HEK293 (cell line): Measurements from ENCODE around the gene SSPN.

Experiments used
- CTCF ChIA-PET: fragments of 350-600 bp; formaldehyde crosslinking; extraction: SDS; loops from one replicate; lab custom pipeline; 2021; ENCODE audit warnings: antibody characterized with exemption; lab: Yijun Ruan, JAX
- POLR2A ChIA-PET: fragments of 300-600 bp; formaldehyde crosslinking; extraction: SDS; loops from one replicate; lab custom pipeline; 2020; ENCODE audit warnings: antibody characterized with exemption, inconsistent platforms; lab: Yijun Ruan, JAX
- H3K27ac ChIP-seq: fragments of 200-500 bp; sonication (Bioruptor generic); 2 replicates; pipeline ENCODE4 v1.5.1; 2014; ENCODE audit warnings: low read depth, low read length, control low read depth, inconsistent platforms; ENCODE audit errors: extremely low read depth
- H3K36me3 ChIP-seq, 2 experiments: fragments of 200-500 bp in 1 of 2; sonication (Bioruptor generic) in 1 of 2; 1 replicate in 1 of 2; 2 replicates in 1 of 2; pipeline ENCODE4 v1.5.1; 2014 to 2017; ENCODE audit warnings: inconsistent platforms in 2 of 2, low read length in 2 of 2; ENCODE audit not compliant: control insufficient read depth in 2 of 2, insufficient read depth in 1 of 2
- H3K4me1 ChIP-seq: fragments of 200-500 bp; sonication (Bioruptor generic); 2 replicates; pipeline ENCODE4 v1.5.1; 2014; ENCODE audit warnings: mild to moderate bottlenecking, low read length, inconsistent platforms; ENCODE audit not compliant: control insufficient read depth, insufficient read depth
- H3K4me3 ChIP-seq: 2 replicates; pipeline ENCODE4 v1.5.1; 2011; ENCODE audit warnings: low read depth, mild to moderate bottlenecking, control low read depth, low read length, moderate library complexity
- H3K9me3 ChIP-seq: fragments of 200-500 bp; sonication (Bioruptor generic); 2 replicates; pipeline ENCODE4 v1.5.1; 2014; ENCODE audit warnings: low read depth, low read length, inconsistent platforms; ENCODE audit not compliant: control insufficient read depth, insufficient read depth
- CTCF ChIP-seq: fragments of 450-650 bp; formaldehyde crosslinking; IDR thresholded peaks from 2 replicates; pipeline ENCODE4 v1.5.1; 2016; ENCODE audit warnings: missing biosample characterization, missing genetic modification characterization
- GLI2 ChIP-seq: fragments of 450-650 bp; formaldehyde crosslinking; IDR thresholded peaks from 2 replicates; pipeline ENCODE4; 2017; ENCODE audit warnings: missing biosample characterization, missing genetic modification characterization, low read depth, borderline replicate concordance
- HIC1 ChIP-seq: fragments of 450-650 bp; formaldehyde crosslinking; IDR thresholded peaks from 2 replicates; pipeline ENCODE4 v1.5.1; 2016; ENCODE audit warnings: missing biosample characterization, missing genetic modification characterization
- HOXD13 ChIP-seq: sonication (generic); formaldehyde crosslinking; IDR thresholded peaks from 2 replicates; pipeline ENCODE4 v1.8.0; 2022; ENCODE audit warnings: missing genetic modification reagents, borderline replicate concordance
- OSR2 ChIP-seq: fragments of 450-650 bp; formaldehyde crosslinking; IDR thresholded peaks from 2 replicates; pipeline ENCODE4 v1.5.1; 2016; ENCODE audit warnings: missing biosample characterization, missing genetic modification characterization
- SALL2 ChIP-seq: fragments of 450-650 bp; formaldehyde crosslinking; IDR thresholded peaks from 2 replicates; pipeline ENCODE4 v1.5.0; 2017; ENCODE audit warnings: missing biosample characterization, mild to moderate bottlenecking, missing genetic modification characterization, borderline replicate concordance
- SP7 ChIP-seq: fragments of 450-650 bp; formaldehyde crosslinking; IDR thresholded peaks from 2 replicates; pipeline ENCODE4 v1.5.1; 2016; ENCODE audit warnings: missing biosample characterization, missing genetic modification characterization
- YY2 ChIP-seq: fragments of 450-650 bp; formaldehyde crosslinking; IDR thresholded peaks from 2 replicates; pipeline ENCODE4 v1.5.1; 2016; ENCODE audit warnings: missing biosample characterization, missing genetic modification characterization
- ZNF10 ChIP-seq: fragments of 450-650 bp; formaldehyde crosslinking; IDR thresholded peaks from 2 replicates; pipeline ENCODE4 v1.5.1; 2017; ENCODE audit warnings: missing biosample characterization, missing genetic modification characterization
- ZNF138 ChIP-seq: fragments of 450-650 bp; formaldehyde crosslinking; IDR thresholded peaks from 2 replicates; pipeline ENCODE4 v1.5.1; 2016; ENCODE audit warnings: missing biosample characterization, missing genetic modification characterization, borderline replicate concordance
- ZNF157 ChIP-seq: fragments of 450-650 bp; formaldehyde crosslinking; IDR thresholded peaks from 2 replicates; pipeline ENCODE4 v1.5.1; 2016; ENCODE audit warnings: missing biosample characterization, missing genetic modification characterization
- ZNF174 ChIP-seq: fragments of 450-650 bp; formaldehyde crosslinking; IDR thresholded peaks from 2 replicates; pipeline ENCODE4 v1.5.0; 2017; ENCODE audit warnings: missing biosample characterization, mild to moderate bottlenecking, missing genetic modification characterization
- ZNF184 ChIP-seq: fragments of 450-650 bp; IDR thresholded peaks from 2 replicates; pipeline ENCODE4 v1.5.1; 2018; ENCODE audit warnings: missing biosample characterization, mild to moderate bottlenecking, missing genetic modification characterization
- ZNF23 ChIP-seq: fragments of 450-650 bp; formaldehyde crosslinking; IDR thresholded peaks from 2 replicates; pipeline ENCODE4 v1.5.1; 2016; ENCODE audit warnings: missing biosample characterization, missing genetic modification characterization, borderline replicate concordance
- ZNF248 ChIP-seq: fragments of 450-650 bp; formaldehyde crosslinking; IDR thresholded peaks from 2 replicates; pipeline ENCODE4 v1.5.1; 2017; ENCODE audit warnings: missing biosample characterization, missing genetic modification characterization
- ZNF292 ChIP-seq: fragments of 450-650 bp; formaldehyde crosslinking; IDR thresholded peaks from 2 replicates; pipeline ENCODE4 v1.5.1; 2016; ENCODE audit warnings: low read depth, missing biosample characterization, missing genetic modification characterization, borderline replicate concordance
- ZNF37A ChIP-seq: fragments of 450-650 bp; IDR thresholded peaks from 2 replicates; pipeline ENCODE4 v1.5.1; 2018; ENCODE audit warnings: missing biosample characterization, missing genetic modification characterization
- ZNF530 ChIP-seq: fragments of 450-650 bp; formaldehyde crosslinking; IDR thresholded peaks from 2 replicates; pipeline ENCODE4 v1.5.1; 2016; ENCODE audit warnings: low read depth, missing biosample characterization, missing genetic modification characterization
- ZNF544 ChIP-seq: fragments of 450-650 bp; formaldehyde crosslinking; IDR thresholded peaks from 2 replicates; pipeline ENCODE4 v1.5.0; 2017; ENCODE audit warnings: missing biosample characterization, missing genetic modification characterization
- ZNF610 ChIP-seq: fragments of 450-650 bp; formaldehyde crosslinking; IDR thresholded peaks from 2 replicates; pipeline ENCODE4 v1.5.1; 2016; ENCODE audit warnings: missing biosample characterization, missing genetic modification characterization, borderline replicate concordance
- ZNF629 ChIP-seq: fragments of 450-650 bp; formaldehyde crosslinking; IDR thresholded peaks from 2 replicates; pipeline ENCODE4 v1.5.1; 2017; ENCODE audit warnings: missing biosample characterization, missing genetic modification characterization
- ZNF843 ChIP-seq: fragments of 450-650 bp; formaldehyde crosslinking; IDR thresholded peaks from 2 replicates; pipeline ENCODE4 v1.5.1; 2016; ENCODE audit warnings: missing biosample characterization, missing genetic modification characterization

SSPN gene

GRCh38 chr12:26246483-26247164, 51.3 kb downstream of the SSPN start (continued):
- TF ChIP-seq ZNF37A (tag by site-specific recombination) (no peak), ZNF629 (tag by site-specific recombination) (no peak), ZNF530 (no peak), ZNF138 (tag by site-specific recombination) (no peak), YY2 (no peak), SALL2 (tag by site-specific recombination) (no peak), ZNF23 (no peak), ZNF157 (no peak), ZNF610 (tag by site-specific recombination) (no peak), ZNF174 (tag by site-specific recombination) (no peak), ZNF292 (tag by site-specific recombination) (no peak)

GRCh38 chr12:26247873-26248272, 52.5 kb downstream of the SSPN start:
- POLR2A ChIA-PET: no interaction called here
- H3K9me3 ChIP-seq: no peaks in the 10 kb centered on the region
- CTCF ChIA-PET: interaction anchor here (0.5 to 0.9 kb wide), 2 partner anchors 22 to 342 kb away, joined by 3 read pairs; no protein-coding TSS in a partner anchor
- H3K4me1 ChIP-seq: no peaks in the 10 kb centered on the region
- H3K4me3 ChIP-seq: no peak overlapping the region
- no peak for TF ChIP-seq HOXD13 (CRISPR knock-in tag)
- no peak for TF ChIP-seq YY2
- no peak for TF ChIP-seq CTCF (tag by site-specific recombination)
- TF ChIP-seq ZNF629 (tag by site-specific recombination): no peak
- TF ChIP-seq OSR2 (tag by site-specific recombination): no peak
- TF ChIP-seq GLI2 (tag by site-specific recombination): no peak
- no peak for TF ChIP-seq ZNF544 (tag by site-specific recombination)
- no peak for TF ChIP-seq SP7 (tag by site-specific recombination)
- no peak for TF ChIP-seq ZNF157
- TF ChIP-seq ZNF843 (tag by site-specific recombination): no peak
- H3K27ac ChIP-seq: no peak overlapping the region
- H3K36me3 ChIP-seq: no peaks in the 10 kb centered on the region

- no peaks in the 10 kb centered on the region for H3K4me1 ChIP-seq
- H3K9me3 ChIP-seq: no peaks in the 10 kb centered on the region
- no peak overlapping the region for H3K4me3 ChIP-seq
- ChIA-PET POLR2A (no interaction called here), CTCF (no interaction called here)
- no peak overlapping the region for H3K27ac ChIP-seq
- no peaks in the 10 kb centered on the region for H3K36me3 ChIP-seq
- TF ChIP-seq ZNF184 (tag by site-specific recombination): no peak
- TF ChIP-seq ZNF248 (tag by site-specific recombination): no peak
- no peak for TF ChIP-seq ZNF610 (tag by site-specific recombination)
- no peak for TF ChIP-seq ZNF23
- TF ChIP-seq, all 188 proteins: peak for 0
Observed at GRCh38 chr12:26250801-26251200, 55.4 kb downstream of the SSPN start.

GRCh38 chr12:26251600-26251999, 56.2 kb downstream of the SSPN start:
- H3K9me3 ChIP-seq: no peaks in the 10 kb centered on the region
- H3K4me3 ChIP-seq: no peak overlapping the region
- H3K4me1 ChIP-seq: no peaks in the 10 kb centered on the region
- no peaks in the 10 kb centered on the region for H3K36me3 ChIP-seq
- ChIA-PET POLR2A (no interaction called here), CTCF (no interaction called here)
- peak; percentile 98 for TF ChIP-seq ZNF10 (tag by site-specific recombination)
- TF ChIP-seq HIC1 (tag by site-specific recombination): no peak
- no peak overlapping the region for H3K27ac ChIP-seq
